ENCODE measurements around the gene C10orf53. TPM values are rescaled to one million over a fixed set of nuclear protein-coding genes. Genes with fewer than 3 reads are reported as not detected.

C10orf53 gene
- total RNA-seq, 1 experiment from 2014 or later, result not detected

- TF ChIP-seq CTCF (conservative IDR thresholded peaks at IDR 0.05), result no peak
- Histone ChIP-seq H3K23ac (ENCODE audit: insufficient read length, low read depth, low read length) (no peak overlapping the region), H4K91ac (ENCODE audit: insufficient read length, low read depth, low read length) (no peak overlapping the region), H2AK5ac (ENCODE audit: insufficient read length, low read length) (no peak overlapping the region), H2BK120ac (ENCODE audit: low read depth, low read length, poor library complexity, severe bottlenecking) (no peak overlapping the region), H3K9me3 (ENCODE audit: control insufficient read depth, low read depth, low read length) (peaks cover 13% of the 10 kb centered on the region), H3K79me1 (ENCODE audit: insufficient read depth, low read depth, low read length, poor library complexity, severe bottlenecking) (no peaks in the 10 kb centered on the region), H3K27me3 (ENCODE audit: insufficient read depth, low read length) (peaks cover 15% of the 10 kb centered on the region), H3K79me2 (ENCODE audit: insufficient read depth, low read length) (no peaks in the 10 kb centered on the region), H3K14ac (ENCODE audit: insufficient read depth, low read length) (no peak overlapping the region), H3K18ac (ENCODE audit: insufficient read length, low read depth, low read length) (no peak overlapping the region), H3K4ac (ENCODE audit: low read depth, low read length) (no peak overlapping the region), H3T11ph (ENCODE audit: low read length) (no peak overlapping the region), H4K20me1 (ENCODE audit: control insufficient read depth, insufficient read depth, insufficient read length) (no peaks in the 10 kb centered on the region), H3K27ac (ENCODE audit: insufficient read length, low read depth, low read length) (no peak overlapping the region), H3K56ac (ENCODE audit: insufficient read length, low read depth, low read length) (no peak overlapping the region), H2BK20ac (ENCODE audit: low read depth, low read length, poor library complexity, severe bottlenecking) (no peak overlapping the region), H3K23me2 (ENCODE audit: insufficient read length, low read depth, low read length, poor library complexity, severe bottlenecking) (peaks cover 9% of the 10 kb centered on the region), H2AFZ (ENCODE audit: low read length) (no peak overlapping the region), H3K4me1 (ENCODE audit: insufficient read depth, low read length) (no peaks in the 10 kb centered on the region), H3K9ac (ENCODE audit: extremely low read depth, insufficient read length, low read length) (no peak overlapping the region), H2BK12ac (ENCODE audit: insufficient read length, low read depth, low read length) (no peak overlapping the region), H3K4me2 (ENCODE audit: insufficient read depth, insufficient read length, low read length) (no peak overlapping the region), H2BK15ac (ENCODE audit: low read depth, low read length) (no peak overlapping the region), H4K8ac (replicated peaks; ENCODE audit: insufficient read length, low read depth, low read length) (no peak overlapping the region), H2BK5ac (ENCODE audit: insufficient read length, low read length) (no peak overlapping the region), H4K5ac (ENCODE audit: insufficient read length, low read depth, low read length) (no peak overlapping the region)
- Mint-ChIP-seq H3K9me3 (peaks cover 24 to 33% of the 10 kb centered on the region in 2 experiments), H3K4me1 (peaks cover 13 to 17% of the 10 kb centered on the region in 2 experiments), H3K27me3 (ENCODE audit: low read depth) (peaks cover 99% of the 10 kb centered on the region), H3K27ac (no peak overlapping the region), H3K4me3 (no peak overlapping the region), H3K36me3 (ENCODE audit: insufficient read depth in 1 of 3, low read depth in 3 of 3) (peaks cover 0 to 15% (median 14%) of the 10 kb centered on the region in 3 experiments; a peak in 5 of 7 replicates)
- WGBS (ENCODE audit: extremely low coverage, insufficient read length, low lambda C conversion rate), result no CpG with 5 or more reads among the region's 2 CpGs
- DNase-seq, result no peak
These were observed 3.4 kb downstream of the C10orf53 start for GRCh38 chr10:49682879-49683278.
